ENCODE data around the gene PCAT7.
A peak's percentile ranks its signal among the peaks of the same experiment; 100 is the strongest.

Gene PCAT7

DNA sequence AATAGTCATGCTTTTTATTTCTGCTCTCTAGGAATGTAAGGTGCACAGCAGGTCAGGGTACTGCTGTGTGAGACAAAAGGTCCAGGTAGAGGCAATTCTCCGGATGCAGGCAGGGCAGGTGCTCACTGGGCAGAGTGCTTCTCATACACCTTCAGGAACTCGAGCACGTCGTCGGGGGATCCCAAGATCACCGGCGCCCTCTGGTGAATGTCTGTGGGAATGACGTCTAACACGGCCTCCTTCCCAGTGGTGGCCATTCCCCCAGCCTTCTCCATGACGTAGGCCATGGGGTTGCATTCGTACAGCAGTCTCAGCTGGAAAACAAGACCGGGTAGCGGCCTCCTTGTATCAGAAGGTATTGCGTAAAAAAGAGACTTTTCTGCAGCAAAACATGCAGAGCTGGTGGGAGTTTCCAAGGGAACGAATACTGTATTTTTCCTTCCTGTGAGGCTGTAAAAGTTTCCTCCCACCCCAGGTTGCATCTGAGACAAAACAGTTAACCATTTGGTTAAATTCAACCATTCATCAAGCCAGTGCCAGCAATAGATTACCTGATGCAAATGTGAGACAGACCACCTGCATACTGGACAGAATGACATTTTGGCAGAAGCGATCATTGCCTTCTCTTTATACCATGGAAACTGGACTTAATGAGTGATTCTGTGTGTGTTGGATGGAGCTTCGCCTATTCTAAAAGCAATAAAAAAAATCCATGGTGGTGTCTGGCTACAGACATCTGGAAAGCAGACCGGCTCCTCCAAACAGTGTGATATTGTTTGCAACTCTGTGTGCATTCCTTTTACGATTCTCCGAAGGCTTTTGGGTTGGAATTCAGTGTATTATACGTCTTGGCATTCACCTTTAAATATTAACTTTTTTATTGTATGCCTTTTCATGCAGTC is 48.6 kb downstream of the PCAT7 start:
- DNase-seq (ENCODE audit: low spot score): peak; percentile 70

GRCh38 chr9:94606646-94607422 is 52.0 kb downstream of the PCAT7 start:
- DNase-seq (ENCODE audit: low spot score): no peak

GRCh38 chr9:94607423-94607691 is 52.5 kb downstream of the PCAT7 start:
- DNase-seq (ENCODE audit: low spot score): no peak

GRCh38 chr9:94610181-94610606 is 55.3 kb downstream of the PCAT7 start:
- no peak for DNase-seq (ENCODE audit: low spot score)

GRCh38 chr9:94611638-94612068 is 56.8 kb downstream of the PCAT7 start:
- DNase-seq (ENCODE audit: low spot score): no peak

DNA sequence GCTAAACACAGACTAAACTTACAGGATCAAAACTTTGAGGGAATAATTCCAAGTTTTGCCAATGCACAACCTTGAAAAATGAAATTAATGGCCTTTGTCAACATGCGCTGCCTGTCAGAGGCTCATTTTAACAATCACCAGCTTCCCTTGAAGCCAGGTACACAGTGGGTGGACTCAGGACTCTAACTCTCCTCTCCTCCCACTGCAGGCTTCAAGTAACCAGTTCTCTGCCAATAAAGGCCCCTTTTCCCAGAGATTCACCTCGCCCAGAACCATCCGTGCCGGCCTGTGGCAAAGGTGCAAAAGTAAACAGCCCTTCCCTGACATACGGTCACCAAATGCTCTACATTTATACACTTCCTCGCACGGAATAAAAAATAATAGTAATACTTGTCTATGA is 57.2 kb downstream of the PCAT7 start:
- DNase-seq (ENCODE audit: low spot score): no peak

DNA sequence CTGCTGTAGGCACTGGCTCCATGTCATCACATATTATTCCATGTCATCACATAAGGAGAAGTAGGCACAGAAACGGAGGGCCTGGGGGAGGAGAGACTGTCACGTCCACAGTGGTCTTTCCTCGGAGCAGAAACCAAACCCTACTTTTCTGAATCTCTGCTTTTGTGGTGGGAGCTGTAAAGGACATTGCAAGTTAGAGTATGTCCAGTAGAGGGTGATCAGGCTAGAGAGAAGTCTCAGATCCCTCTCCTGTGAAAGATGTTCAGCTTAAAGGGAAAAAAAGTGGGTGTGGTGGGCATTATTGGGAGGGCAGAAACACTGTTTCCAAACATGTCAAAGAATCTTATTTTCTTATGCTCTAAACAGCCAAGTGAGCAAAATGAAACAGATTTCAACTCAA is 58.1 kb downstream of the PCAT7 start:
- DNase-seq (ENCODE audit: low spot score): no peak

DNA sequence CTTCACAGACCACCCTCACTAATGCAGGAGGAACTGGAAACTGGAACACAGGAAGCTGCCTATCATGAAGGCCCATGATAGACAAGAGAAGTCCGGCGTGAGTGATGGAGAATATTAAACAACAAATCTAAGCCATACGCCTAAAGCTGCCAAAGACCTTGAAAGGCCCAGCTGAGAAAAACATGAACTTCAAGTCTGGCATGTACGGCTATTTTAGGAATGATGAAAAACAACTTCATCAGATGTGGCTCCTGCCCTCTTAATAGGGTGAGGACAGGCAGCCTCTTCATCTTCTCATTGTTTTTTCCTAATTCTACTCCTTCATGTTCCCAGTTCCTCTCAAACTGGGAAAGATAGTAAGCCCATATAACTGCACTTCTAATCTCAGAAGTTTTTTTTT is 64.1 kb downstream of the PCAT7 start:
- DNase-seq (ENCODE audit: low spot score): no peak
